GM12878 (cell line): ENCODE data around the gene BCL11A.

Source experiments
- BCL11A ChIP-seq: IDR thresholded peaks from 2 replicates; pipeline ENCODE4 v1.6.1; 2011; ENCODE audit warnings: low read depth, low read length
- CTCF ChIP-seq, 3 experiments: IDR thresholded peaks in 2 of 3; conservative IDR thresholded peaks in 1 of 3; 2 replicates each; pipeline ENCODE4 v1.5.1; 2011; ENCODE audit warnings: low read depth in 3 of 3, low read length in 3 of 3, mild to moderate bottlenecking in 3 of 3, control low read depth in 2 of 3, moderate library complexity in 2 of 3, inconsistent platforms in 1 of 3, mixed read lengths in 1 of 3; ENCODE audit not compliant: control insufficient read depth in 2 of 3, insufficient read depth in 1 of 3; ENCODE audit errors: extremely low read depth in 1 of 3
- EP300 ChIP-seq, 2 experiments: fragments of 150-350 bp in 1 of 2; IDR thresholded peaks; 2 replicates each; pipeline ENCODE4 v1.6.1; 2011 to 2012; ENCODE audit warnings: low read depth in 2 of 2, low read length in 2 of 2, borderline replicate concordance in 1 of 2, improper control_type of control experiment in 1 of 2, inconsistent platforms in 1 of 2; ENCODE audit not compliant: control insufficient read depth in 1 of 2
- NFIC ChIP-seq: IDR thresholded peaks from 2 replicates; pipeline ENCODE4 v1.6.1; 2012; ENCODE audit warnings: low read depth, mild to moderate bottlenecking, inconsistent platforms, low read length, moderate library complexity
- POLR2AphosphoS5 ChIP-seq: IDR thresholded peaks from 2 replicates; pipeline ENCODE4 v1.6.1; 2011; ENCODE audit warnings: mild to moderate bottlenecking, low read length, inconsistent platforms
- RBBP5 ChIP-seq: fragments of 200-600 bp; sonication (generic); conservative IDR thresholded peaks from 2 replicates; pipeline ENCODE4 v1.6.1; 2016
- REST ChIP-seq: IDR thresholded peaks from 2 replicates; pipeline ENCODE4 v1.6.1; 2012; ENCODE audit warnings: mild to moderate bottlenecking, low read depth, low read length
- SIN3A ChIP-seq: IDR thresholded peaks from 2 replicates; pipeline ENCODE4 v1.6.1; 2012; ENCODE audit warnings: low read depth, low read length, improper control_type of control experiment
- SREBF2 ChIP-seq: IDR thresholded peaks from 2 replicates; pipeline ENCODE4 v1.6.1; 2012; ENCODE audit warnings: mild to moderate bottlenecking, low read length
- YBX1 ChIP-seq: fragments of 450-650 bp; IDR thresholded peaks from 2 replicates; pipeline ENCODE4 v1.6.1; 2016; ENCODE audit warnings: antibody characterized with exemption
- ZBTB11 ChIP-seq: fragments of 450-650 bp; formaldehyde crosslinking; IDR thresholded peaks from 2 replicates; pipeline ENCODE4 v1.5.0; 2022; ENCODE audit warnings: mild to moderate bottlenecking, missing genetic modification characterization
- ZSCAN29 ChIP-seq: fragments of 450-650 bp; IDR thresholded peaks from 2 replicates; pipeline ENCODE4 v1.6.1; 2017; ENCODE audit warnings: mild to moderate bottlenecking, moderate library complexity

- TF ChIP-seq CTCF (IDR thresholded peaks at IDR 0.05 in 2 of 3, conservative IDR thresholded peaks at IDR 0.05 in 1 of 3; ENCODE audit: control insufficient read depth in 2 of 3, extremely low read depth in 1 of 3, insufficient read depth in 1 of 3, low read depth in 3 of 3, low read length in 3 of 3) (no peak), POLR2AphosphoS5 (no peak), RBBP5 (no peak), REST (no peak), EP300 (IDR thresholded peaks at IDR 0.05; ENCODE audit: borderline replicate concordance in 1 of 2, control insufficient read depth in 1 of 2, low read depth in 2 of 2, low read length in 2 of 2) (no peak), YBX1 (no peak), ZSCAN29 (no peak), NFIC (no peak), SIN3A (no peak), ZBTB11 (CRISPR knock-in tag) (no peak), SREBF2 (no peak), BCL11A (no peak)
These were observed 18.4 kb downstream of the BCL11A start for GRCh38 chr2:60534892-60535684.
